ELF-1 (cell line): Measurements from ENCODE around the gene OCIAD2.
"Not testable (repeated sequence)": the region's sequence is repeated elsewhere in the genome, so short reads cannot be mapped to it uniquely, and the experiment has no call there.

Source experiments
- DNase-seq: peaks from one replicate; pipeline ENCODE4 v3.0.0-alpha.2; 2016; ENCODE audit warnings: low read depth, low spot score

OCIAD2 gene

DNA sequence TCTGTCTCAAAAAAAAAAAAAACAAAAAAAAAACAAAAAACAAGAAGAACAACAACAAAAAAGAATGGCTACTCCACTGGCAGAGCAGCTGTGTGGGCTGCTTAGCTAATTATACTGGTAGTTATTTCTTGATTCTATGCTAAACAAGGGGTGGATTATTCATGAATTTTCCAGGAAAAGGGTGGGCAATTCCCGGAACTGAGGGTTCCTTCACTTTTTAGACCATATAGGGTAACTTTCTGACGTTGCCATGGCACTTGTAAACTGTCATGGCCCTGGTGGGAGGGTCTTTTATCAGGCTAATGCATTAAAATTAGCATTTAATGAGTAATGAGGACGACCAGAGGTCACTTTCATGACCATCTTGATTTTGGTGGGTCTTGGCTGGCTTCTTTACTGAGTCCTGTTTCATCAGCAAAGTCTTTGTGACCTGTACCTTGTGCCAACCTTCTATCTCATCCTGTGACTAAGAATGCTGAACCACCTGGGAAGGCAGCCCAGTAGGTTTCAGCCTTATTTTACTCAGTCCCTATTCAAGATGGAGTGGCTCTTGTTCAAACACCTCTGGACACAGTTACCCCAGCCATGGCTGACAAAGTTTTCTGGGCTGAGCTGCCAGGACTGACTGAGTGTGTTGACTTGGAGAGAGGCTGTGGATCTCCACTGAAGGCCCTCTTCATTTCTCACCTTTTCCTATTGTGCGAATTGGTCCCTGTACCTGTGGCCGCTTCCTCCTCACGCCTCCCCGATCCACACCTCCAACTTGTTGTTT, 1.3 kb upstream of the OCIAD2 start:
- no peak for DNase-seq

DNA sequence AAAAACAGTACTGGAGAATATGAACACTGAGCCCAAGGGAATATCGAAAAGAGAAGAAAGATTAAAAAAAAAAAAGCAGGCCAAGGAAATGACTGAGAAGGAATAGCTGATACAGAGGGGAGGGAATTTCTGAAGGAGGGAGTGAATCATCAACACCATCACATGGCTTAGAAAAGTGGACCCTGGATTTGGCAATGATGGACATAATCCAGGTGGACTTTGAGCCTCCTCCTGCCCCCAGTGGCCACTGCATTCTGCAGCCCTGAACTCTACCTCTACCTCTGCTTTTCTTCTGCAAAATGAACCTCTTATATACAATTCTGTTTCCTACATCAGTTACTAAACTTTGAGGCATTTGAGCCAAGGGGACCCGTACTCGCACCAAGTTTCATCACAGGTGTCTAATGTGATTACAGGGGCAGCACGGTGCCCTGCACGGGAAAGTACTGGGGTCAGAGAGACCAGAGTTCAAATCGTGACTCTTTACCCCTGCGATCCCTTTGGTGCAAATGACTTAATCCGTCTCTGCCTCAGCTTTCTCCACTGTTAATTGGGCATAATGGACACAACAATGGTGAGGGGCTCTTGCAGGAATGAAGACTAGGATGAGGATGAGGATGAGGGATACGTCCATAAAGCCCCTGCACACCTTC, 1.1 kb downstream of the OCIAD2 start:
- DNase-seq = no peak

DNA sequence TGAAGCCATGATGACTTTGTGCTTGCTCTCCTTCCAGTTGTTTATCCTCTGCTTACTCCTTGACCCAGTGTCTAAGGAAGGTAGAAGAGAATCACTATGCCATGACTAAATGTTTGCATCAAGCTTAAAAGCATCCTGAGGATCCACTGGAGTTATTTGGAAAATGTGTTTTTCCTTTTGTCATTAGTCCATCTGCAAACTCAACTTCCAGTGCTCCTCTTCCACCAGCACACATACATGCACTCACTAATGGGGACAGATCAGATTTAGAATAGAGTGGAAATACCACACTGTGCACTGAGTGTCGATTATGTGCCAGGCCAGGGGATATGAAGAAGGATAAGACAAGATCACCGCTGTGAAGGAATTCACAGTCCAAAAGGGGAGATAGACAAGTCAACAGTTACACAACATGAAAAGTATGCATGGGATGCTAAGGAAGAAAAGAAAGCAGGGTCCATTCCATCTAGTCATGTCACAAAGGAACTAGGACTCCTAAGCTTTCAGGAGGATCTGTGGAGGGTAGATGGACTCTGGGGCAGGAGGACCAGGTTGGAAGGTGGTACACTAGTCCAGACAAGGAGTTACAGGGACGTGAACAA, 1.9 kb downstream of the OCIAD2 start:
- no peak for DNase-seq

- no peak for DNase-seq
Observed at GRCh38 chr4:48904101-48904500, 2.5 kb downstream of the OCIAD2 start.

DNA sequence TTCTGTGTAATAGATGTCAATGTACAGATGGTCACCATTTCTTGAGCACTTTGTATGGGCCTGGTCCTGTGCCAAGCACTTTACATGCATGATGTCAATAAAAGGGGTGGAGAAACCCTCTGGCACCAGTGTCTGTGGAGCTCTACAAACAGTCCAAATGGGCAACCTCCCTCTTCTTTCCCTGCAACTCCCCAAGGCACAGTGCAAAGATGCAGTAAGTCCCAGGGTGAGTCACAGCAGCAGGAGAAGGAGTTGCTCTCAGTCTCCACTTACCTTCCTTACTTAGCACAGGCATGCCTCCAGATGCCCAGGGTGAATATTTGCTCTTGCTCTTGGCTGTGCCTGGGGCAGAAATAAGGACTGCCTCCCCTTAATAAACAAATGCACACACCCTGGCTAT, 4.3 kb downstream of the OCIAD2 start:
- DNase-seq = no peak

DNA sequence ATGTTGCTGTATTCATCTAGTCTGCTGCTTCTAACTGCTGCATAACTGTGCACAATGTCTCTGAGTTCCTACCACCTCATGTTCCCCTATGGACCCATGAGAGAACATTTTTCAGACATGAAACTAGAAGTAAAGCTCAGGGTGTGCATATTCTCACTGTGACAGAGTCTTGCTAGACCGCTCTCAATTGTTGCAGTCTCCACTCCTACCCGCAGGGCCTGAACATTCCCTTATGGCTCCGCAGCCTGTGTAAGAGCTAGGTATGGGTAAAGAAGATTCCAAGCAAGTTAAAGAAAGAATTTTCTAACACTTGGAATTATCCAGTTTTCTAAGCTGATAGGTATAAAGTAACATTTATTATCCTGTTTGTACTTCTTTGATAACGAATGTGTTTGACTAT, 5.4 kb downstream of the OCIAD2 start:
- no peak for DNase-seq

- DNase-seq = no peak
Observed at GRCh38 chr4:48899950-48900349, 6.6 kb downstream of the OCIAD2 start.

DNA sequence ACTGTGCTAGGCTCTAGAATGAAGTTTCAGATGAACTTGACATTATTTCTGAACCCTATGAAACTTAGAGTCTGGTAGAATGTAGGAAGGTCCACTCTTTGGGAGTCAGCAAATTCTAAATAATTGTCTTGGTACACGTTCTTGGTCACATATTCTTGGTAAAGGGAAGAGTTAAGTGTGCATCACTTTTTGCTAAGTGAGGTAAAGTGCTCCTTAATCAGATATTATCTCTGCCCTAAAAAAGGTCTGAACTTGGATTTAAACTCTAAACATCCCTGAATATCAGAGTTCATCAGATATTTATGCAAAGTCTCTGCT, 7.2 kb downstream of the OCIAD2 start:
- DNase-seq = no peak

DNA sequence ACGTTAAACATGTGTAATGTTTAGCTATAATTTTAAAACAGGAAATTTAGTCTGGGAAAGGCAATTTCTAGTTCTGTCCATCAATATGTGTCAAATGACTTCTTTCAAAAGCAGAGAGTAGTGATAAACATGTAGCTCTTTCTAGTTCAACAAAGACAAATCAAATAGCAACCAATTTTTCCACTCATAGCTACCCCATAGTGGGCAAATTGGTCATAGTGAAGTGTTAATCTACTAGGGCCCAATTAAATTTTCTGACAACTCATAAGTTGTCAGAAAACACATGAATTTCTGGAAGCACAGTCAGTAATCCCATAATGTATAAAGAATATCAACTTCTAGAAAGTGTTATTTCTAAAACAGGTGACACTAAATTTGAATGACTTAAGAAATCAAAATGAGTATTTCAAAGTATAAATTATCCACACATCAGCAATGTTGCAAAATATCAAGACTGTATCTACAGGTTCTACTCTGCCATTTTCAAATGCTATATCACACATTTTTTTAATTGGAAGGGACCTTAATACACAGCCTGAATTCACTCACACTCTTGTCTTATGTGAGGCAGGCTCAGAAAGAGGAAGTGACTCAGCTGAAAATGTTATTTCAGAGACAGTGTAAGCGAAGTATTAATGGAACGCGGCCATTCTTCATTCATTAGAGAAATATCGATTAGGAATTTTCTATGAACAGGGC, 7.7 kb downstream of the OCIAD2 start:
- no peak for DNase-seq

DNA sequence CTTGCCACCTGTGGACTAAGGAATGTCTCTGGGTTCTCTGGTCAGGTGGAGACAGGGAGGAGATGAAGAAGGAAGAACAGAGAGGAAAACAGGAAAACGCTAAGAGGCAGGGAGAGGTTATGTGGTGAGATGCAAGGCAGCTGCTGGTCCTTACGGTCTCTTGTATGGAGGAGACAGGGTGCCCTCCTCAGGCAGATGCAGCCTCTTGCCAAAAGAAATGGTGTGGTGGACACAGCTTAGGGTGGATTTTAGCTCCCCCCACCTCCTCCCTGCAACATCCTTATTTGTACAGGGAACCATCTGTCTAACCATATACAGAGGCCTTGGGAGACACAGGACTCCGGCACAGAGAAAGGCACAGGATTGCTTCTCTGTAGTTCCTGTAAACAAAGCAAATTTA, 9.7 kb downstream of the OCIAD2 start:
- DNase-seq = peak; percentile 19

GRCh38 chr4:48891028-48891619, 15.4 kb downstream of the OCIAD2 start:
- DNase-seq = no peak

GRCh38 chr4:48889750-48890149, 16.8 kb downstream of the OCIAD2 start:
- DNase-seq = not testable (repeated sequence)

- not testable (repeated sequence) for DNase-seq
Observed at GRCh38 chr4:48881646-48882045, 24.9 kb downstream of the OCIAD2 start.

DNA sequence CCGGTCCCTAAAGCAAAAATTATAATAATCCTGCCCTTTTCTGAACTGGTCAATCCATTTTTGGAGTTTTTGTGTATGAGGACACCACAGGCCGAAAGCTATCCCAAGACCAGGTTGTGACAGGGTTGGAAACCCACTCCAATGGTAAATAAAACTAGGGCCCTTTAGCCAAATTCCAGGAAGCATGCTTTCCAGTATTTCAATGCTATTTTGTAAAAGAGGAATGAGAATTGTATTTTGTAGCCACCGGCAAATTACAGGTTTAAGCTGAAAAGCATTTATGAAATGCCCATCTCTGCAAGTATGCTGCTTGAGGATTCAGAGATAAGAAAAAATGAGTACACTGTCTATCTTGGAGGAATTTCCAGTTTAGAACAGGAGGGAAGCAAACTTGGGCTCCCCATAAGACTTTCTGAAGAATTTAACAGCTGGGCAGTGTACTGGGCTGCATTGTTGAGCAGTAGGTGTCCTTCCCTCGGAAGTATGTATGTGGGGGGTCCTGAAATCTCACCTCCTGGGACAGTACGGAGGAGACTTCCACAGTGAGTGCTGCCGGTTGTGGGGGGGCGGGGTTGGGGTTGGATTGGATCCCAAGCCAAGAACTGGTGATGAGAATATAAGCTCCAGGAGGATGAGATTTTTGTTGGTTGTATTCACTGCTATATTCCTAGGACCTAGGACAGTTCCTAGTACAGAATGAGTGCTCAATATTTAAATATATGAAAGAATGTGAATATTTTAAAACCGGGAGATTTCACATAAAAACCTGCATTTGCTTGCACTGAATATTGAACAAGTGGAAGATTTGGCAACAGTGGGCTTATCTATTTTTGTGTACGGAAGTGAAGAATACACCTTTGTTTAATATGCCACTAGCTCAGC, 26.8 kb downstream of the OCIAD2 start:
- no peak for DNase-seq

- no peak for DNase-seq
Observed at GRCh38 chr4:48877827-48878535, 28.6 kb downstream of the OCIAD2 start.

DNA sequence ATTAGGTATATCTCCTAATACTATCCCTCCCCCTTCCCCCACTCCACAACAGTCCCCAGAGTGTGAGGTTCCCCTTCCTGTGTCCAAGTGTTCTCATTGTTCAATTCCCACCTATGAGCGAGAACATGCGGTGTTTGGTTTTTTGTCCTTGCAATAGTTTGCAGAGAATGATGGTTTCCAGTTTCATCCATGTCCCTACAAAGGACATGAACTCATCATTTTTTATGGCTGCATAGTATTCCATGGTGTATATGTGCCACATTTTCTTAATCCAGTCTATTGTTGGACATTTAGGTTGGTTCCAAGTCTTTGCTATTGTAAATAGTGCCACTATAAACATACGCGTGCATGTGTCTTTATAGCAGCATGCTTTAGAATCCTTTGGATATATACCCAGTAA, 41.9 kb downstream of the OCIAD2 start:
- not testable (repeated sequence) for DNase-seq

DNA sequence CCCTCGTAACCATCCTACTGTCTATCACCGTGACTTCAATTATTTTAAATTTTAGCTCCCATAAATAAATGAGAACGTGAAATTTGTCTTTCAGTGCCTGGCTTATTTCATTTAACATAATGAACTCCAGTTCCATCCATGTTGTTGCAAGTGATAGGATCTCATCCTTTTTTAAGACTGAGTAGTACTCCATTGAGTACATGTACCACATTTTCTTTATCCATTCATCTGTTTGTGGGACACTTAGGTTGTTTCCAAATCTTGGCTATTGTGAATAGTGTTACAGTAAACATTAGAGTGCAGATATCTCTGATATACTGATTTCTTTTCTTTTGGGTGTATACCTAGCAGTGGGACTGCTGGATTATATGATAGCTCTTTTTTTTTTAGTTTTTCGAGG, 42.8 kb downstream of the OCIAD2 start:
- DNase-seq = no peak

- DNase-seq = no peak
Observed at GRCh38 chr4:48862661-48863060, 43.9 kb downstream of the OCIAD2 start.

DNA sequence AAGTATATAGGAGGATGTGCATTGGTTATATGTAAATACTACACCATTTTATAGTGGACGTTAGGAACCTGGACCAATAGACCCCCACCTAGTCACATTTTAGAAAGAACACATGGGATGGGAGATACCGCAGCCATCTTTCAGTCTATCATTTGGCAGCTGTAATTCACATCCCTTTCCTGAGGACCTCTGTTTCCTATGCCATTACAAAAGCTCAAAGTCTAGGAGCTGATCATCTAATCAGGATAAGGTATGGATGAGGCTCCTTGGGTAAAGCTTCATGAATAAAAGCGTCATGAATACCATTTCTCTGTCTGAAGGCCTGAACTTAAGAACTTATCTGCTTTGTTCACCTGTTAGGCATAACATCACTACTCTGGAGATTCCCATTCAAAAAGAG, 44.5 kb downstream of the OCIAD2 start:
- no peak for DNase-seq

- no peak for DNase-seq
Observed at GRCh38 chr4:48858130-48858529, 48.4 kb downstream of the OCIAD2 start.

GRCh38 chr4:48854982-48855381, 51.6 kb downstream of the OCIAD2 start:
- no peak for DNase-seq
